H1 (cell line): ENCODE results near the gene SCARB2. TPM values are rescaled to one million over a fixed set of nuclear protein-coding genes. Genes with fewer than 3 reads are reported as not detected.

ENCODE experiments used
- ASH2L ChIP-seq: fragments of 200-600, 300-600 bp; sonication (generic); IDR thresholded peaks from one replicate; pipeline ENCODE4 v1.7.1; 2017; ENCODE audit warnings: low read length
- BRCA1 ChIP-seq: IDR thresholded peaks from 2 replicates; pipeline ENCODE4 v1.6.1; 2012; ENCODE audit warnings: low read depth, low read length, improper control_type of control experiment
- CHD7 ChIP-seq: fragments of 300-600 bp; sonication (generic); IDR thresholded peaks from 2 replicates; pipeline ENCODE4 v1.7.1; 2012; ENCODE audit warnings: low read length, moderate library complexity, mild to moderate bottlenecking, inconsistent platforms; ENCODE audit not compliant: insufficient replicate concordance
- CTBP2 ChIP-seq: IDR thresholded peaks from 2 replicates; pipeline ENCODE4 v1.7.0; 2011; ENCODE audit warnings: borderline replicate concordance, mild to moderate bottlenecking, moderate library complexity, mixed read lengths, low read length; ENCODE audit not compliant: insufficient read depth, insufficient read length
- HDAC2 ChIP-seq, 2 experiments: fragments of 300-600 bp in 1 of 2; sonication (generic) in 1 of 2; IDR thresholded peaks; 2 replicates each; pipeline ENCODE4 v1.6.1; 2011 to 2012; ENCODE audit warnings: low read depth in 2 of 2, low read length in 2 of 2, mild to moderate bottlenecking in 2 of 2, moderate library complexity in 2 of 2, borderline replicate concordance in 1 of 2, inconsistent platforms in 1 of 2
- TCF12 ChIP-seq: IDR thresholded peaks from 2 replicates; pipeline ENCODE4 v1.6.1; 2011; ENCODE audit warnings: low read depth, mild to moderate bottlenecking, low read length
- polyA plus RNA-seq, 7 experiments: library from polyadenylated mRNA; depleted of rRNA in 3 of 7; stranded (reverse) in 5 of 7; unstranded in 2 of 7; fragments of >200 nt in 5 of 7; fragments of 200-250 nt in 2 of 7; gene quantifications; 1 replicate in 5 of 7; 2 replicates in 1 of 7; 4 replicates in 1 of 7; pipeline versions ENCODE4 v1.2.1 to v1.2.3, GENCODE V29; 2011 to 2013; ENCODE audit warnings: missing spikeins in 2 of 7, mixed read lengths in 2 of 7
- total RNA-seq: library from RNA; stranded (reverse); fragmentation: NEBNext Ultra II Directional; extraction: Animal tissue kit (Norgen Biotek cat#: 25700); gene quantifications from 2 replicates; pipeline ENCODE4 v1.2.1, GENCODE V29; 2021

SCARB2 gene
- total and polyA plus RNA-seq, 2 of the 8 experiments (the other 6 are each of a cell fraction or from before 2014, with no cell fraction given): 18.5 to 35.7 TPM

GRCh38 chr4:76116821-76117220 is 96.8 kb downstream of the SCARB2 start (continued):
- TF ChIP-seq ASH2L (no peak), TCF12 (no peak), CHD7 (no peak), BRCA1 (no peak), HDAC2 (IDR thresholded peaks at IDR 0.05; ENCODE audit: borderline replicate concordance in 1 of 2, low read depth in 2 of 2, low read length in 2 of 2) (no peak), CTBP2 (no peak)
